BLaER1 treated with 17β-estradiol and CSF1 and Interleukin-3, amounts not matched to agents 10 nM and 100 nM (cell line): ENCODE results near the gene TRAPPC2.
"Not testable (repeated sequence)": the region's sequence is repeated elsewhere in the genome, so short reads cannot be mapped to it uniquely, and the experiment has no call there.

Experiments
- H3K27ac ChIP-seq, 11 experiments: shearing (Covaris generic); formaldehyde crosslinking; 2 replicates each; pipeline ENCODE4 v1.8.1; 2022
- H3K27me3 ChIP-seq, 11 experiments: shearing (Covaris generic); formaldehyde crosslinking; 2 replicates each; pipeline ENCODE4 v1.8.1; 2022
- H3K36me3 ChIP-seq, 11 experiments: shearing (Covaris generic); formaldehyde crosslinking; 2 replicates each; pipeline ENCODE4 v1.8.1; 2022
- H3K4me1 ChIP-seq, 10 experiments: shearing (Covaris generic); formaldehyde crosslinking; 2 replicates each; pipeline ENCODE4 v1.8.1; 2022
- H3K4me2 ChIP-seq, 11 experiments: shearing (Covaris generic); formaldehyde crosslinking; 2 replicates each; pipeline ENCODE4 v1.8.1; 2022
- H3K4me3 ChIP-seq, 10 experiments: shearing (Covaris generic); formaldehyde crosslinking; 2 replicates each; pipeline ENCODE4 v1.8.1; 2022
- H3K9ac ChIP-seq, 11 experiments: shearing (Covaris generic); formaldehyde crosslinking; 2 replicates each; pipeline ENCODE4 v1.8.1; 2022
- H3K9me3 ChIP-seq, 11 experiments: shearing (Covaris generic); formaldehyde crosslinking; replicated peaks in 1 of 11; 2 replicates each; pipeline ENCODE4 v1.8.1; 2022
- H4K20me1 ChIP-seq, 11 experiments: shearing (Covaris generic); formaldehyde crosslinking; 2 replicates each; pipeline ENCODE4 v1.8.1; 2022
- Cebpa-rat ChIP-seq, 11 experiments: shearing (Covaris generic); IDR thresholded peaks; 2 replicates each; pipeline ENCODE4 v1.8.1; 2022

TRAPPC2 gene

DNA sequence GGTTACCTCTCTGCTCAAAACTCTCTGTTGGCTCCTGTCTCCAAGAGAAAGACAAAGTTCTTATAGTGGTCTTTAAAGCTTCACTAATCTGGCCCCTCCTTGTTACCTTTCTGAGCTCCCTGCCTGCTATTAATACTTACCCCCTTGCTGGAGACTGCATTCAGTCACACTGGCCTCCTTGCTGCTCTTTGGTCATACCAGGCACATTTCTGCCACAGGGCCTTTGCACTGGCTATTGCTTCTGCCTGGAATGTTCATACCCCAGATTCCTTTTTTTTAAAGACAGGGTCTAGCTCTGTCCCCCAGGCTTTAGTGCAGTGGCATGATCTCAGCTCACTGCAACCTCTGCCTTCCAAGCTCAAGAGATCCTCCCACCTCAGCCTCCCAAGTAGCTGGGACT lies 61.4 kb downstream of the TRAPPC2 start:
- H3K27me3 ChIP-seq, result peaks cover 78 to 91% (median 86%) of the 10 kb centered on the region in 11 experiments
- no peak overlapping the region for H3K9ac ChIP-seq
- no peak overlapping the region for H3K27ac ChIP-seq
- H3K4me1 ChIP-seq, result peaks cover 0 to 22% (median 0%) of the 10 kb centered on the region in 10 experiments; a peak in 4 of 20 replicates
- no peak overlapping the region for H3K4me3 ChIP-seq
- H3K4me2 ChIP-seq, result no peak overlapping the region
- H3K36me3 ChIP-seq, result no peaks in the 10 kb centered on the region
- TF ChIP-seq Cebpa-rat (IDR thresholded peaks at IDR 0.05), result no peak
- H3K9me3 ChIP-seq, result peaks cover 0 to 23% (median 9%) of the 10 kb centered on the region in 11 experiments; a peak in 14 of 22 replicates
- peaks cover 0 to 7% (median 0%) of the 10 kb centered on the region in 11 experiments; a peak in 2 of 22 replicates for H4K20me1 ChIP-seq

DNA sequence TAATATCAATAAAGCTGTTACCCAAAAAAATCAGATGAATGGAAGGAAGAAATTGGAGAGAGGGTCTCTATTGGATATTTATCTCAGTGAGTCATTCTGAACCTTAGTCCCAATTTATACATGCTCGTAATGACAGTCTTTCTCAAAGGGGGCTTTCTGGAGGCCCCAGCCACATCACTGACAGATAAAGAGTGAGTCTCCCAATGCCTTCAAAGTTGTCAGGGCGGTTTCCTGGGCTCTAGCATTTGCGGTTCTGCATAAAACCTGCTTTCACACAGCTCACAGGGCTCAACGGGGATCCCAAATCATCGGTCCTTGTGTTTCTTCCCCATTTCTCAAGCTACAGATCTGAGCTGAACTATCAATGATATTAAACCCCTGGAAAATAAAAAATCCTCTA lies 64.2 kb downstream of the TRAPPC2 start:
- Histone ChIP-seq H3K4me1 (peaks cover 0 to 35% (median 0%) of the 10 kb centered on the region in 10 experiments; a peak in 5 of 20 replicates), H3K9ac (no peak overlapping the region), H3K36me3 (no peaks in the 10 kb centered on the region), H3K27me3 (peaks cover 87 to 91% (median 89%) of the 10 kb centered on the region in 11 experiments), H3K27ac (no peak overlapping the region), H3K4me3 (no peak overlapping the region), H3K9me3 (peaks cover 0 to 23% (median 9%) of the 10 kb centered on the region in 11 experiments; a peak in 14 of 22 replicates), H4K20me1 (peaks cover 0 to 17% (median 0%) of the 10 kb centered on the region in 11 experiments; a peak in 7 of 22 replicates), H3K4me2 (no peak overlapping the region)
- TF ChIP-seq Cebpa-rat (IDR thresholded peaks at IDR 0.05), result no peak

DNA sequence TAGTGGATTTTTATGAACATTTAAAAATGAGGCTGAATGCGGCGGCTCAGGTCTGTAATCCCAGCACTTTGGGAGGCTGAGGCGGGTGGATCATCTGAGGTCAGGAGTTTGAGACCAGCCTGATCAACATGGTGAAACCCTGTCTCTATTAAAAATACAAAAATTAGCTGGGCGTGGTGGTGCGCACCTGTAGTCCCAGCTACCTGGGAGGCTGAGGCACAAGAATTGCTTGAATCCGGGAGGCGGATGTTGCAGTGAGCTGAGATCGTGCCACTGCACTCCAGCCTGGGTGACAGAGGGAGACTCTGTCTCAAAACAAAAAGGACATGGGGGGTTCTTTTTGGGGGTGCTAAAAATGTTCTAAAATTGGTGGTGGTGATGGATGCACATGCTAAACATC lies 64.7 kb downstream of the TRAPPC2 start:
- peaks cover 0 to 17% (median 0%) of the 10 kb centered on the region in 11 experiments; a peak in 7 of 22 replicates for H4K20me1 ChIP-seq
- H3K4me1 ChIP-seq, result peaks cover 0 to 39% (median 0%) of the 10 kb centered on the region in 10 experiments; a peak in 6 of 20 replicates
- not testable (repeated sequence) for H3K9ac ChIP-seq, H3K27ac ChIP-seq, H3K36me3 ChIP-seq, H3K4me3 ChIP-seq
- peaks cover 0 to 23% (median 9%) of the 10 kb centered on the region in 11 experiments; a peak in 13 of 22 replicates for H3K9me3 ChIP-seq
- peak overlapping the region in 1 of 11 experiments; percentile 40; a peak in 1 of 22 replicates for H3K4me2 ChIP-seq
- peaks cover 89 to 91% (median 90%) of the 10 kb centered on the region in 11 experiments for H3K27me3 ChIP-seq

DNA sequence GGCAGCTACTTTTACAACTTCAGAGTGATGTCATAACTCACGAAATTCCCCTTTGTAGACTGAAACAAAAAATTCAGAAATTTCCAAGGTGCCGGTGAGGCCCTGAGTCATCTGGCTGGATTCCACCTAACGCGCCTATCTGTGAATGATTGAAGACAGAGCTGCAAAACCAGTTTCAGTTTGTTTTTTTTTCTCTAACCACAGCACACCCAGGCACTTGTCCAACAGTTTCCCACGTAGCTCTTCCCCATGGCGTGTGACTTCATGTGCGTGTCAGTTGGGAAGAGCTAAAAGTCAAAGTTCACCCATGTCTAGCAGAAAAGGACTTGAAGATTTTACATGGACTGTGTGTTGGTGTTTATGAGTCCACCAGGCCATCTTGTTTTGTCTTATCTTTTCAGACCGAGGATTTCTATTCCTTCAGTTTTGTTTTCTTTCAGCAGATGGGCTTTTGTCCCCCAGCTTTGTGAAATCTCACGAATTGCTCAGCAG lies 65.1 kb downstream of the TRAPPC2 start:
- no peak for TF ChIP-seq Cebpa-rat (IDR thresholded peaks at IDR 0.05)
- H3K9ac ChIP-seq, result no peak overlapping the region
- peaks cover 0 to 19% (median 0%) of the 10 kb centered on the region in 11 experiments; a peak in 7 of 22 replicates for H4K20me1 ChIP-seq
- H3K9me3 ChIP-seq, result peaks cover 0 to 23% (median 9%) of the 10 kb centered on the region in 11 experiments; a peak in 13 of 22 replicates
- H3K4me2 ChIP-seq, result peak overlapping the region in 2 of 11 experiments; percentile 21 to 40; a peak in 2 of 22 replicates
- H3K27me3 ChIP-seq, result peaks cover 93 to 95% (median 94%) of the 10 kb centered on the region in 11 experiments
- H3K36me3 ChIP-seq, result no peaks in the 10 kb centered on the region; a peak in 1 of 22 replicates
- H3K4me3 ChIP-seq, result no peak overlapping the region
- peaks cover 0 to 44% (median 0%) of the 10 kb centered on the region in 10 experiments; a peak in 6 of 20 replicates for H3K4me1 ChIP-seq
- H3K27ac ChIP-seq, result no peak overlapping the region

DNA sequence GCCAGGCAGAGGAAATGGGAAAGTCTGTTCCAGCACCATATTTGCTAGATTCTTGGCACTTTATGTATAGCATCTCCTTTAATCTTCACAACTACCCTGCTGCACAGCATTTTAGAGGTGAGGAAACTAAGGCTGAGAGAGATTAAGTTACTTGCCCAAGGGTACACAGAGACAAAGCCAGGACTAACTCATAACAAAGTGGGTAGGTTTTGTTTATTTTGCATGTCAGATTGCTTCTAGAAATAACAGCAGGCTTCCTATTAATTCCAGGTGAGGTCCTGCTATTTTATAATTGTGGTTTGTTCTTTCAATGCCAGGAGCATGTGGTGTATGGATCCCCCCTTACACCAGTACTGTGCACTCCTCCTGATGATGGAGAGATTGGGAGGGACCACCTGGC lies 66.5 kb downstream of the TRAPPC2 start:
- Histone ChIP-seq H3K27ac (no peak overlapping the region), H3K36me3 (peaks cover 0 to 11% (median 0%) of the 10 kb centered on the region in 11 experiments; a peak in 4 of 22 replicates), H3K9me3 (peaks cover 0 to 15% (median 4%) of the 10 kb centered on the region in 11 experiments; a peak in 11 of 22 replicates), H3K27me3 (peaks cover 99 to 100% (median 100%) of the 10 kb centered on the region in 11 experiments), H3K4me2 (no peak overlapping the region), H4K20me1 (peaks cover 0 to 30% (median under 1%) of the 10 kb centered on the region in 11 experiments; a peak in 10 of 22 replicates), H3K4me1 (peaks cover 0 to 54% (median 0%) of the 10 kb centered on the region in 10 experiments; a peak in 6 of 20 replicates), H3K9ac (no peak overlapping the region), H3K4me3 (no peak overlapping the region)
- no peak for TF ChIP-seq Cebpa-rat (IDR thresholded peaks at IDR 0.05)

DNA sequence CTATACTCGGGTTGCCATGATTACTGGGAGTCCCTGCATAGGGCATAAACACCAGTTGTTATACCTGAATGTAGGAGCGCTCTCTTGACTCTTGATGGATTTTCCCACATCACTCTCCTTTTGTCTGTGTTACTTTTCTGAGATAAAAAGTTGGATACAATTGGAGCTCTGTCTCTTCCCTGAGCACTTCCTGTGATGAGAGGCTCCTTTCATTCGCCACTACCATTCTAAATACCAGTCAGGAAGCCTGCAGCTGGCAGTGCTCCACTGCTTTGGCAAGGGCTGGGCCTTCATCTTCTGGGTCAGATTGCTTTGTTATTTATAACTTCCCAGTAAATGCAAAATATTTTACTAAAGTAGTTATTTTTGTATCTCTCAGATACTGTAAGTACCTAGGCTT lies 67.6 kb downstream of the TRAPPC2 start:
- H3K4me2 ChIP-seq, result peak overlapping the region in 2 of 11 experiments; percentile 31 to 50; a peak in 2 of 22 replicates
- no peak for TF ChIP-seq Cebpa-rat (IDR thresholded peaks at IDR 0.05)
- H3K4me3 ChIP-seq, result no peak overlapping the region
- H3K27me3 ChIP-seq, result peaks cover 99 to 100% (median 100%) of the 10 kb centered on the region in 11 experiments
- peaks cover 0 to 16% (median 0%) of the 10 kb centered on the region in 11 experiments; a peak in 5 of 22 replicates for H3K36me3 ChIP-seq
- no peak overlapping the region for H3K27ac ChIP-seq
- H3K4me1 ChIP-seq, result peaks cover 0 to 63% (median 0%) of the 10 kb centered on the region in 10 experiments; a peak in 6 of 20 replicates
- no peak overlapping the region for H3K9ac ChIP-seq
- H4K20me1 ChIP-seq, result peaks cover 0 to 35% (median 3%) of the 10 kb centered on the region in 11 experiments; a peak in 10 of 22 replicates
- peaks cover 0 to 10% (median 4%) of the 10 kb centered on the region in 11 experiments; a peak in 4 of 22 replicates for H3K9me3 ChIP-seq

DNA sequence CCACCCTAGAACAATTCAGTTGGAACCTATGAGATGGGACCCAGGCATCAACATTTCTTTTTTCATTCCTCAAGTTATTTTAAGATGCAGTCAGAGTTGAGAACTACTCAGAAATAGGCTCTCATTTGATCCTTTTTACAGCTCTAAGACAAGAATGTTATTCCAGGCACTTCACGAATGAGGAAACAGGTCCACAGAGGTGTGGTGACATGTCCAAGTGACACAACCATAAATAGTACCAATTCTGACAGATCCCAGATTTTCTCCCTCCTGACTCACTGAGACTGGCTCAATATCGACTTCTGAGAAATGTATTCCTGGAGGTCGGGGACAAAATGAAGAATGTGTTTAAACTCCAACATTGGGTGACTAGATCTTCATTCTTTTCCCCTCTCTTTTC lies 70.4 kb downstream of the TRAPPC2 start:
- no peak for TF ChIP-seq Cebpa-rat (IDR thresholded peaks at IDR 0.05)
- H3K4me2 ChIP-seq, result peak overlapping the region in 1 of 11 experiments; percentile 50; a peak in 1 of 22 replicates
- H3K9ac ChIP-seq, result no peak overlapping the region
- H3K4me1 ChIP-seq, result peaks cover 0 to 67% (median 3%) of the 10 kb centered on the region in 10 experiments; a peak in 9 of 20 replicates
- H4K20me1 ChIP-seq, result peaks cover 0 to 30% (median 3%) of the 10 kb centered on the region in 11 experiments; a peak in 10 of 22 replicates
- no peak overlapping the region for H3K4me3 ChIP-seq
- peaks cover 0 to 16% (median 0%) of the 10 kb centered on the region in 11 experiments; a peak in 6 of 22 replicates for H3K36me3 ChIP-seq
- H3K27me3 ChIP-seq, result peaks cover 95 to 100% (median 99%) of the 10 kb centered on the region in 11 experiments
- H3K27ac ChIP-seq, result peak overlapping the region in 2 of 11 experiments; percentile 42 to 46; a peak in 3 of 22 replicates
- H3K9me3 ChIP-seq, result 0 out of 22 replicates have a peak, but pooled peaks cover 0 to 4% (median 0%) of the 10 kb centered on the region in 11 experiments

DNA sequence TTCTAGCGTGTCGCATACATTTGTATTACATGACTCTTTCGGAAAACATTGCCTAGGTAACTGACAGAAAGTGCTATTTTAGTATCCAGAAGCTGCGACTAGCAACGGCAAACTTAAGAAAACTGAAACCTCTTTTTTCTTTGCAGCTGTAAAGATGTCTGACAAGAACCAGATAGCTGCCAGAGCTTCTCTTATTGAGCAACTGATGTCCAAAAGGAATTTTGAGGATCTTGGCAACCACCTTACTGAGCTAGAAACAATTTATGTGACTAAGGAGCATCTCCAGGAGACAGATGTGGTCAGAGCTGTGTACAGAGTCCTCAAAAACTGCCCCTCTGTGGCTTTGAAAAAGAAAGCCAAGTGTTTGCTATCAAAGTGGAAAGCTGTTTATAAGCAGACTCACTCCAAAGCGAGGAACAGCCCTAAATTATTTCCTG lies 72.0 kb downstream of the TRAPPC2 start:
- H3K4me2 ChIP-seq, result 0 out of 22 replicates have a peak overlapping the region, but pooled peaks of 1 of the 11 experiments have one; percentile 14
- TF ChIP-seq Cebpa-rat (IDR thresholded peaks at IDR 0.05), result no peak
- no peak overlapping the region for H3K4me3 ChIP-seq

More for the DNA sequence above, 72.0 kb downstream of the TRAPPC2 start:
- peaks cover 87 to 98% (median 94%) of the 10 kb centered on the region in 11 experiments for H3K27me3 ChIP-seq
- H4K20me1 ChIP-seq, result peaks cover 0 to 24% (median 5%) of the 10 kb centered on the region in 11 experiments; a peak in 11 of 22 replicates
- H3K4me1 ChIP-seq, result peaks cover 0 to 68% (median 4%) of the 10 kb centered on the region in 10 experiments; a peak in 9 of 20 replicates
- no peak overlapping the region for H3K9ac ChIP-seq
- H3K36me3 ChIP-seq, result peaks cover 0 to 16% (median 0%) of the 10 kb centered on the region in 11 experiments; a peak in 6 of 22 replicates
- H3K27ac ChIP-seq, result no peak overlapping the region
- H3K9me3 ChIP-seq, result 0 out of 22 replicates have a peak, but pooled peaks cover 0 to 4% (median 0%) of the 10 kb centered on the region in 11 experiments
